Activated T-cell treated with anti-CD3 and anti-CD28 coated beads, Interleukin-2, amount 50 U/mL, for 72 hours (primary cell): ENCODE results near the gene RAF1. TPM values are rescaled to one million over a fixed set of nuclear protein-coding genes. Genes with fewer than 3 reads are reported as not detected.
A peak's percentile ranks its signal among the peaks of the same experiment; 100 is the strongest.

Experiments used
- ATAC-seq, 2 donors: fragments of 150-1000 bp; cut with Tn5 transposase; replicated peaks in 1 of 2; 2 replicates each; pipeline ENCODE4 v1.10.0; 2021; ENCODE audit warnings: moderate library complexity in 2 of 2, mild to moderate bottlenecking in 1 of 2
- DNase-seq, 2 donors: peaks; one replicate each; pipeline ENCODE4 v3.0.0; 2021 to 2022; ENCODE audit warnings: mixed read lengths in 1 of 2
- H3K27ac Mint-ChIP-seq: one replicate; pipeline ENCODE4 v1.8.0; 2022; ENCODE audit warnings: mild to moderate bottlenecking, moderate library complexity, mixed read lengths
- H3K27me3 Mint-ChIP-seq: one replicate; pipeline ENCODE4 v1.8.0; 2022; ENCODE audit warnings: low read depth, mixed read lengths
- H3K36me3 Mint-ChIP-seq, 2 donors: one replicate each; pipeline ENCODE4 v1.8.0; 2022; ENCODE audit warnings: mixed read lengths in 2 of 2, mild to moderate bottlenecking in 1 of 2; ENCODE audit not compliant: insufficient read depth in 2 of 2
- H3K4me1 Mint-ChIP-seq: one replicate; pipeline ENCODE4 v1.8.0; 2022; ENCODE audit warnings: low read depth, mixed read lengths
- H3K4me3 Mint-ChIP-seq, 2 donors: one replicate each; pipeline ENCODE4 v1.8.0; 2022; ENCODE audit warnings: mild to moderate bottlenecking in 2 of 2, mixed read lengths in 2 of 2, moderate library complexity in 2 of 2
- H3K9me3 Mint-ChIP-seq, 2 donors: one replicate each; pipeline ENCODE4 v1.8.0; 2022; ENCODE audit warnings: mixed read lengths in 2 of 2
- total RNA-seq, 2 donors: library from RNA; stranded (reverse); gene quantifications; one replicate each; pipeline ENCODE4 v1.2.3, GENCODE V29; 2022

RAF1 gene
- total RNA-seq, 2 donors from 2014 or later, result 74.5 to 76.3 TPM

DNA sequence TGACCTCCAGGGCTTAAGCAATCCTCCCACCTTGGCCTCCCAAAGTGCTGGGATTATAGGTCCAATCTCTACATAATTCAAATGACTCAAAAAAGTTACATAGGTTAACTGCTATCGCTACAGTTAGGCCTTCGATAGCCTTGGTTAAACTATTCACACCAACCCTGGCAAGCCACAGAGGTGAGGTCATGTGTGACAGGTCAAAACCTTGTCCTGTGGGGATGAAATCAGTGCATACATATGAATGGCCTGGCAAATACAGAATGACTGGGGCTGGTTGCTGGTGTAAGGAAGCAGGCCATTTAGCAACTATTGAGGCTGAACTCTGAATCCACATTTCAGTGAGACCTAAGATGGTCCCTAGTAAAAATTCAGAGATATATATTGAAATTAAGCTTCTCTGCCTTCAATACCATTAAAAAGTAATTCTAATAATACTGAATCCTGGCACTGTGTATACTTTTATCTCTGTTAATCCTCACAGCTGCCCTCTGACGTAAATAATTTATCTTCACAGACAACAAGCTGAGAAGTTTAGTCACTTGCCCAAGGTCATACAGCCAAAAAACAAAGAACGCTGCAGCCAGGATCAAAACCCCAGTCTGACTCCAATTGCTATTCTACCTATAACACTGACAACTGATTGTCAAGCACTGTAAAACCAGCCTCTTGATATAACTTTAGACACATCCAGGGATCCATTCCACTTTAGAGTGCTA is 71.8 kb downstream of the RAF1 start:
- Mint-ChIP-seq H3K4me3 (no peak overlapping the region), H3K4me1 (no peaks in the 10 kb centered on the region), H3K9me3 (no peaks in the 10 kb centered on the region), H3K27me3 (no peaks in the 10 kb centered on the region), H3K36me3 (peaks cover 7 to 20% of the 10 kb centered on the region in 2 donors), H3K27ac (peak overlapping the region; percentile 63)
- ATAC-seq (no peak), DNase-seq (no peak)

DNA sequence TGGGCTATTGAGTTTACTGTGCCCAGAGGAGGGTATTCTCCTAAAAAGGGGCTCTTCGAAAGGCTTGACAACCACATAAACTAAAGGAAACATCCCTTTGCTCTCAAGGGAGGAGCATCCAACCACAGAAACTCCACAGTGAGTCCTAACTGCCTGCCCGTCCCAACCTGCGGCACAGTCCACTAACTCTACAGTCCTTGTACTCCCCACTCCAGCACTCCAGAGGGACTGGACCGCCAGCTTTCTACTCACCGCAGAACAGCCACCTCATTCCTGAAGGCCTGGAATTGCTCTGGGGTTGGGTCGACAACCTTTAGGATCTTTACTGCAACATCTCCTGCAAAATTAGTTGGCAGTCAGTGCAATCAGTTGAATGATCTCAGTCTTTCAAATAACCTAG is 72.5 kb downstream of the RAF1 start:
- Mint-ChIP-seq H3K4me1 (no peaks in the 10 kb centered on the region), H3K27ac (peak overlapping the region; percentile 63), H3K27me3 (no peaks in the 10 kb centered on the region), H3K36me3 (peaks cover 6 to 20% of the 10 kb centered on the region in 2 donors), H3K4me3 (no peak overlapping the region), H3K9me3 (no peaks in the 10 kb centered on the region)
- no peak for DNase-seq
- ATAC-seq, result no peak

DNA sequence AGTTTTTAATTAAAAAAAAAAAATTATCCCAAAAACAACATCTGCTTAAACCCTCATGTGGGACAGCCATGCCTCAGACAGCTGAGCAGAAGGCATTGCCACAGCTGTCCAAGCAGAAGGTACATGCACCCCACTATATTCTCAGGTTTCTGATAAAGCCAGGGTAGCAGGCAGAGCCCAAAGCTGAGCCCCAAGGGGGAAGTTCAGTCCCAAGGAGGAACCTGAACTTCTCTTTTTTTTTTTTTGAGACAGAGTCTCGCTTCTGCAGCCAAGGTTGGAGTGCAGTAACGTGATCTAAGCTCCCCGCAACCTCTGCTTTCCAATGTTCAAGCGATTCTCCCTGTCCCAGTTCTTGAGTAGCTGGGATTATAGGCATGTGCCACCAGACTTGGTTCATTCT is 73.8 kb downstream of the RAF1 start:
- H3K4me1 Mint-ChIP-seq, result no peaks in the 10 kb centered on the region
- ATAC-seq, result no peak
- H3K9me3 Mint-ChIP-seq, result no peaks in the 10 kb centered on the region

DNA sequence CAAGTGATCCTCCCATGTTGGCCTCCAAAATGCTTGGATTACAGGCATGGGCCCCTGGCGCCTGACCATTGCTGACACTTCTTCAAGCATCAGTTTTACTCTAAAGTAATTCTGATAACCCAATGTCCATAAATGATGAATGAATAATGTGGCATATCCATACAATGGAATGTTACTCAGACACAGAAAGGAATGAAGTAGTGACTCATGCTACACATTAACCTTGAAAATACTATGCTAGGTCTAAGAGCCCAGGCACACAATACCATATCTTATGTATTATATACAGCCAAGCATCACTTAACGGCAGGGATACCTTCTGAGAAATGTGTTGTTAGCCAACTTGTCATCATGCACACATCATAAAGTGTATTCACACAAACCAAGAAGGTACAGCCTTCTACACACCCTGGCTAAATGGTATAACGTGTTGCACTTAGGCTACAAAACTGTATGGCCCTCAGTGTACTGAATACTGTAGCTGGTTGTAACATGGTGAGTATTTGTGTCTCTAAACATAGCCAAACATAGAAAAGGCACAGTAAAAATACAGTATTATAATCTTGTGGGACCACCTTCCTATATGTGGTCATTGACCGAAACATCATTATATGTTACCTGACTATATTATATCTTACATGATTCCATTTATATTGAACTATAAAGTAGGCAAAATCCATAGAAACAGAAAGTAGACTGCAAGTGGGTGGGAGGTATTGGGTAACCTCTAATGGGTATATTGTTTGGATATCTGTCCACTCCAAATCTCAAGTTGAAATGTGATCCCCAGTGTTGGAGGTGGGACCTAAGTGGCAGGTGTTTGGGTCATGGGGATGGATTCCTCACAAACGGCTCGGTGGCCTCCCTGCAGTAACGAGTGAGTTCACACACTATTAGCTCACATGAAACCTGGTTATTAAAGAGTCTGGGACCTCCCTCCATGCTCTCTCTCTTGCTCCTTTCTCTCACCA is 75.6 kb downstream of the RAF1 start:
- H3K4me3 Mint-ChIP-seq, result no peak overlapping the region

More for the DNA sequence above, 73.8 kb downstream of the RAF1 start:
- Mint-ChIP-seq H3K27ac (no peak overlapping the region), H3K4me3 (no peak overlapping the region), H3K36me3 (peaks cover 6 to 19% of the 10 kb centered on the region in 2 donors), H3K27me3 (no peaks in the 10 kb centered on the region)
- no peak for DNase-seq

DNA sequence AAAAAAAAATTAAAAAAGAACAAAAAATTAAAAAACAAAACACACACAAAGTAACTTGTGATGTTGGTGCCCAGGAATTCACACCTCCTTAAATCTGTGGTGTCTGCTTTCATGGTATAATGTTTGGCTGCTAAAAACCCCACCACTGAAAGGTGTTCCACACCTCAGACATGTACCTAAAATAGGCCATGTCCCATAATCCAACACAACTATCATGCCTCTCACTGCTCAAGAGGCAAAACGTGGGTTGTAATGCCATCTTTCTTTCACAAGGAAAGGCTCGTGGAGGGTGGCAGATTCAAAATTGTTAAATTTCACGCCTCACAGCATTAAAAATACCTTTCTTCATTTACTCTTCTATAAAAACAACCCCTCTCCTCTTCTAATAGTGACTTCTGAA is 77.5 kb downstream of the RAF1 start:
- ATAC-seq (no peak), DNase-seq (no peak)
- Mint-ChIP-seq H3K27ac (peak overlapping the region; percentile 80), H3K4me3 (no peak overlapping the region), H3K36me3 (peaks cover 3 to 16% of the 10 kb centered on the region in 2 donors), H3K9me3 (no peaks in the 10 kb centered on the region), H3K27me3 (no peaks in the 10 kb centered on the region), H3K4me1 (no peaks in the 10 kb centered on the region)

More for the DNA sequence above, 75.6 kb downstream of the RAF1 start:
- Mint-ChIP-seq H3K27me3 (no peaks in the 10 kb centered on the region), H3K9me3 (no peaks in the 10 kb centered on the region), H3K4me1 (no peaks in the 10 kb centered on the region), H3K36me3 (peaks cover 4 to 21% of the 10 kb centered on the region in 2 donors), H3K27ac (peak overlapping the region; percentile 54)
- DNase-seq (no peak), ATAC-seq (no peak)

DNA sequence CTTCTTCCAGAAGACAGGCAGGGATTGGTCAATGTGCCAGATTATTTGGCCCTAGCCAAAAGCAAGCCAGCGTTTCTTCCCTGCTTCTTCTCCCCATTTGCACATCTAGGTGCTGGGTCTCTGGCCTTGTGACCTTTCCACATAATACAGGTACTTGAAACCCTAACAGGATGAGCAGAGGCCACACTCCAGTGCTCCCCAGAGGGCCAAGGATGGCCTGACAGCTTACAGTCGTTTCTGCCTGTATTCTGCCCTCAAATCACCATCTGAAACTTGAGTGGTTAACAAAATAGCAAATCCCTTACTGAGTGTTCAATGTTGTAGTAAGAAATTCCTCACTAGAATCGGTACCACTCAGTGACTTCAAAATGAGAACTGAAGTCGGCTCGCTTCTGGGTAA is 77.9 kb downstream of the RAF1 start:
- ATAC-seq (no peak), DNase-seq (no peak)
- no peaks in the 10 kb centered on the region for H3K27me3 Mint-ChIP-seq
- peaks cover 3 to 18% of the 10 kb centered on the region in 2 donors for H3K36me3 Mint-ChIP-seq
- no peak overlapping the region for H3K4me3 Mint-ChIP-seq
- no peaks in the 10 kb centered on the region for H3K9me3 Mint-ChIP-seq
- no peaks in the 10 kb centered on the region for H3K4me1 Mint-ChIP-seq
- H3K27ac Mint-ChIP-seq, result peak overlapping the region; percentile 75

DNA sequence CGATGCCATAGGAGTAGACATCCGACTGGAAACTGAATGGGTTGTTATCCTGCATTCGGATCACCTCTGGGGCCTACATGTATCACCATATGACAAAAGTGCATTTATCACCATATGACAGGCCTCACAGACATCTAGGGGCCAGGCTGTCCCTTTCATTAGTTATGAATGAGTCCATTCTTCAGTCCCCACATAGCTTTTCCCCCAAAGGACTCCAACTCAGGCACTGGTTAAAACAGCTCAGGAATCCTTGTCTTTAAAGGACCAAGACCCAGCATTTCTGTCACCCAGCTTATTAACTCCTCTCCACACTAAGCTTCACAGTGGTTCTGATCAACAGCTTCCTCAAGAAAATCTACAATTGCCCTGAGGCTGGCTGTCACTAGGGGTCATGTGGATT is 78.7 kb downstream of the RAF1 start:
- DNase-seq, result no peak
- H3K36me3 Mint-ChIP-seq, result peaks cover 3 to 20% of the 10 kb centered on the region in 2 donors

DNA sequence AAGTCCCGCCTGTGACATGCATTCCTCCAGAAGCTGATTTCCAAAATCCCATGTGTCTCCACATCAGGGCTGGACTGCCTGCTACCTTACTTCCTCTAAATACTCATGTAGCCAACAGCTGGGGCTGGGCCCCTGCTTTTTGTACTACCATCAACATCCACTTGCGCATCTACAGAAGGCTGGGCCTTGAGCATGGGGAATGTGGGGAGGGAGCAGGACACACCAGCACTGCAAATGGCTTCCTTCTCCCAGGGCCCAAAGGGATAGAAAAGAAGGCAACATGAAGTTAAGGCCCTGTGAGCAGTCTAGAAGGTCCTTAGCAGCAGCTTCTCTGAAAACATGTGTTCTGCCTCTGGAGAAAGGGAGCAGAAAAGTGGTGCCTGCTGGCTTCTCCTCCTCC is 79.8 kb downstream of the RAF1 start:
- Mint-ChIP-seq H3K27me3 (no peaks in the 10 kb centered on the region), H3K36me3 (peaks cover 7 to 19% of the 10 kb centered on the region in 2 donors), H3K4me1 (no peaks in the 10 kb centered on the region), H3K9me3 (no peaks in the 10 kb centered on the region), H3K27ac (peak overlapping the region; percentile 76), H3K4me3 (no peak overlapping the region)
- no peak for DNase-seq
- no peak for ATAC-seq

More for the DNA sequence above, 78.7 kb downstream of the RAF1 start:
- ATAC-seq, result no peak
- H3K4me3 Mint-ChIP-seq, result no peak overlapping the region
- no peak overlapping the region for H3K27ac Mint-ChIP-seq
- no peaks in the 10 kb centered on the region for H3K27me3 Mint-ChIP-seq
- no peaks in the 10 kb centered on the region for H3K9me3 Mint-ChIP-seq
- H3K4me1 Mint-ChIP-seq, result no peaks in the 10 kb centered on the region

DNA sequence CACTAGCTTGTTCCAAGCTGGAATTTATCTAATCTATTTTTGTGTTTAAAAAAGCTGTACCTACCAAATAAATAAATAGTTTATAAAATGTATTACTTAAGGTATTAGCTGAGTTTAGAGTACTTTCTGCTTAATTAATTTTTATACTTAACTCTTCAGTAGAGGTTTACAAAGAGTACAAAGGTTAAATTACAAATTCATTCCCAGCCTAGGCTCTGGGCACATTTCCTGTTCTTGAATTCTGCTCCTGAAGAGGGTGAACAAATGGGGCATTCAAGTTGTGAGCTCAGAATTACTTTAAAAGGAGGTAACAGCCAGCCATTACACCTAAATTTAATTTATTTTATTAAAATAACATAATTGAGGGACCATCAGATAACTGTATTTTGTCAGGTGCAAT is 80.6 kb downstream of the RAF1 start:
- H3K27me3 Mint-ChIP-seq, result no peaks in the 10 kb centered on the region

DNA sequence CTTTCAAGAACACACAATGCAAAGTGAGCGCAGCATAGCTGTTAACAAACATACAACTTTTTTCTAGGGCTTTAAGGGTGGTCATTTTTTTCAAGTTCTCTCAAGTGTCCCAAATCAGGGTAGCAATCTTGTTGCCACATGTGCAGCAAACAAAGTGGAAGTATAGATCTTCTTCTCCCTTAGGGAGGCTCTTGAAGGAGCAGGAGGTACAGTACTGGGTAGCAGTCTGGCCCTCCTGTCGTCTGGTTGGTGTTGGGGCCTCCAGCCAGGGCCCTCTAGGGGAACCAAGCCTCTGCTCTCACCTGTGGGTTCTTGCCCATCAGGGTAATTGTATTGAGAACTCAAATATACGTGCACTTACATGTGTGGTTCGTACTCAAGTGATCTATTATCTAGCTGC is 81.2 kb downstream of the RAF1 start:
- ATAC-seq (no peak), DNase-seq (no peak)
- H3K4me1 Mint-ChIP-seq, result no peaks in the 10 kb centered on the region
- H3K27ac Mint-ChIP-seq, result peak overlapping the region; percentile 56
- no peaks in the 10 kb centered on the region for H3K9me3 Mint-ChIP-seq
- H3K36me3 Mint-ChIP-seq, result peaks cover 7 to 19% of the 10 kb centered on the region in 2 donors
- no peak overlapping the region for H3K4me3 Mint-ChIP-seq
- H3K27me3 Mint-ChIP-seq, result no peaks in the 10 kb centered on the region

More for the DNA sequence above, 80.6 kb downstream of the RAF1 start:
- peaks cover 7 to 17% of the 10 kb centered on the region in 2 donors for H3K36me3 Mint-ChIP-seq
- ATAC-seq (no peak), DNase-seq (no peak)
- no peaks in the 10 kb centered on the region for H3K4me1 Mint-ChIP-seq
- no peaks in the 10 kb centered on the region for H3K9me3 Mint-ChIP-seq
- H3K27ac Mint-ChIP-seq, result no peak overlapping the region
- H3K4me3 Mint-ChIP-seq, result no peak overlapping the region

DNA sequence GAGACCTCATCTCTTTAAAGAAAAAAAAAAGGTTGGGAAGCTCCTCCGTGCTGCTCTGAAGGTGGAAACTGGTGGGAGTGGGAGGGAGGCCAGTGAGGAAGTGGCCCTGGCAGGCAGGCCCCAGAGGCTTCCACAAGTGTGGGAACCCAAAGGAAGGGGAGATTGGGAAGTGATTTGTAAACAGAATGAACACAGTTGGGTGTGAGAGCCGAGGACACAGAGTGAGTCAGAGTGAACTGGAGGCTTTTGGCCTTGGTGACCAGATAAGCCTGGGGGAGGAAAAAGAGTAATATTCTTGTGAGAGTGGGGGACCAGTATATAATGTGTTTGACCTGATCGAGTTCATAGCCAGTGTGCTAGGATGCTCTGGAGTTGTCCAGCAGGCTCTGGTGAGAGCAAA is 84.0 kb downstream of the RAF1 start:
- H3K4me1 Mint-ChIP-seq, result no peaks in the 10 kb centered on the region
- peak overlapping the region; percentile 29 for H3K27ac Mint-ChIP-seq
- no peaks in the 10 kb centered on the region for H3K9me3 Mint-ChIP-seq
- ATAC-seq (no peak), DNase-seq (no peak)
- peaks cover 23 to 43% of the 10 kb centered on the region in 2 donors for H3K36me3 Mint-ChIP-seq
- H3K4me3 Mint-ChIP-seq, result no peak overlapping the region
- H3K27me3 Mint-ChIP-seq, result no peaks in the 10 kb centered on the region

DNA sequence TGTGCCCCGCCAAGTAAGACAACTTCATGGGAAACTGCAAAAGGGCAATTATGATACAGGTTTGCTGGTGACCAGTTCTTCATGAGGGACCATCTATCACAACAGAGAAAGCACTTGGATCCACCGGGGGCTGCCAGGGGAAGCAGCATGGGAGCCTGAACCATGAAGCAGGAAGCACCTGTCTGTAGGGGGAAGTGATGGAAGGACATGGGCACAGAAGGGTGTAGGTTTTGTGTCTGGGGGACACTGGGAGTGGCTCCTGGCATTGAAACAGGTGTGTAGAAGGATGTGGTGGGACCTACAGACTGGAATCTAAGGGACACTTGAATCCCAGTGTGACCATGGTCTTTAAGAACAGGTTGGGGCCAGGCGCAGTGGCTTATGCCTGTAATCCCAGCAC is 84.5 kb downstream of the RAF1 start:
- ATAC-seq, result no peak
- no peaks in the 10 kb centered on the region for H3K9me3 Mint-ChIP-seq
- no peak overlapping the region for H3K4me3 Mint-ChIP-seq
- no peaks in the 10 kb centered on the region for H3K27me3 Mint-ChIP-seq
- no peak for DNase-seq
- peak overlapping the region; percentile 78 for H3K27ac Mint-ChIP-seq
- peaks cover 23 to 41% of the 10 kb centered on the region in 2 donors for H3K36me3 Mint-ChIP-seq
- no peaks in the 10 kb centered on the region for H3K4me1 Mint-ChIP-seq

DNA sequence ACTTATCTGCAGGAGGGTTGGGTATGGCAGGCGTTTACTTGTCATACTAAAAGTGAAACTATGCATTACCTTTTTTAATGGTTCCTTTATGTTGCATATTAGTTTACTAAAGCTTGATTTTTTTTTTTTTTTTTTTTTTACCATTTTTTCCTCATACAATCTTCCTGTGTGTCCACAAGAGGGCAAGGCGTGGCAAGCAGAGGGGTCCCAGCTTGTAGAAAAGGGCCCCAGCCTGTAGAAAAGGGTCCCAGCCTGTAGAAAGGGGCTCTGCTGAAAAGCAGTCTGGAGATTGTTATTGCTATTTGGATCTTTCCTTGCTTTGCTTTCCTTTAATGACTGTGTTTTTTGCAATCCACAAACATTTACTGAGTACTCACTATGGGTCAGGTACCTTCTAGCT is 85.2 kb downstream of the RAF1 start:
- DNase-seq, result no peak
- no peak for ATAC-seq
- H3K36me3 Mint-ChIP-seq, result peaks cover 23 to 43% of the 10 kb centered on the region in 2 donors
- H3K27ac Mint-ChIP-seq, result peak overlapping the region; percentile 78
- no peak overlapping the region for H3K4me3 Mint-ChIP-seq
- no peaks in the 10 kb centered on the region for H3K4me1 Mint-ChIP-seq
- no peaks in the 10 kb centered on the region for H3K9me3 Mint-ChIP-seq
- H3K27me3 Mint-ChIP-seq, result no peaks in the 10 kb centered on the region
